CD14-positive monocyte (primary cell): Measurements from ENCODE around the gene KRTAP10-4. TPM values are rescaled to one million over a fixed set of nuclear protein-coding genes. Genes with fewer than 3 reads are reported as not detected.
"Not testable (repeated sequence)": the region's sequence is repeated elsewhere in the genome, so short reads cannot be mapped to it uniquely, and the experiment has no call there.

Experiments used
- DNase-seq, 3 donors: peaks; one replicate each; pipeline ENCODE4 v3.0.0-alpha.2; 2011 to 2022
- H2AFZ ChIP-seq: 2 replicates; pipeline ENCODE4 v1.6.0; 2012; ENCODE audit warnings: mild to moderate bottlenecking, low read depth, low read length, inconsistent platforms; ENCODE audit not compliant: insufficient read depth, poor library complexity, severe bottlenecking
- H3K27ac ChIP-seq, 2 donors: 1 replicate in 1 of 2; 2 replicates in 1 of 2; pipeline ENCODE4 v1.5.1; 2012 to 2013; ENCODE audit warnings: low read length in 2 of 2, control low read depth in 1 of 2, inconsistent platforms in 1 of 2, low read depth in 1 of 2, mild to moderate bottlenecking in 1 of 2
- H3K27me3 ChIP-seq, 2 donors: one replicate each; pipeline versions ENCODE4 v1.6.0 to v1.6.1; 2011 to 2013; ENCODE audit warnings: low read length in 2 of 2; ENCODE audit not compliant: control insufficient read depth in 2 of 2, insufficient read depth in 2 of 2
- H3K36me3 ChIP-seq, 2 donors: replicated peaks in 1 of 2; 1 replicate in 1 of 2; 2 replicates in 1 of 2; pipeline versions ENCODE4 v1.5.1 to v1.6.1; 2012 to 2013; ENCODE audit warnings: low read length in 2 of 2, control low read depth in 1 of 2, inconsistent platforms in 1 of 2, mild to moderate bottlenecking in 1 of 2; ENCODE audit not compliant: insufficient read depth in 2 of 2, control insufficient read depth in 1 of 2
- H3K4me1 ChIP-seq, 2 donors: 1 replicate in 1 of 2; 2 replicates in 1 of 2; pipeline versions ENCODE4 v1.5.1 to v1.6.1; 2012 to 2013; ENCODE audit warnings: low read length in 2 of 2, control low read depth in 1 of 2, inconsistent platforms in 1 of 2, mild to moderate bottlenecking in 1 of 2, moderate library complexity in 1 of 2; ENCODE audit not compliant: insufficient read depth in 2 of 2, control insufficient read depth in 1 of 2
- H3K4me2 ChIP-seq: replicated peaks from 2 replicates; pipeline ENCODE3; 2012; ENCODE audit warnings: low read length, moderate library complexity, mild to moderate bottlenecking; ENCODE audit not compliant: poor library complexity, severe bottlenecking; ENCODE audit errors: extremely low read depth
- H3K4me3 ChIP-seq, 3 experiments: fragments of 200-600 bp in 1 of 3; sonication (generic) in 1 of 3; replicated peaks in 1 of 3; 1 replicate in 2 of 3; 2 replicates in 1 of 3; pipeline ENCODE4 v1.5.1; 2011 to 2013; ENCODE audit warnings: low read length in 3 of 3, mild to moderate bottlenecking in 3 of 3, control low read depth in 2 of 3, low read depth in 2 of 3, inconsistent platforms in 1 of 3, moderate library complexity in 1 of 3
- H3K79me2 ChIP-seq: 2 replicates; pipeline ENCODE4 v1.6.0; 2012; ENCODE audit warnings: mild to moderate bottlenecking, control low read depth, inconsistent platforms, low read length, moderate library complexity; ENCODE audit not compliant: insufficient read depth
- H3K9ac ChIP-seq: 2 replicates; pipeline ENCODE4 v1.6.0; 2017; ENCODE audit warnings: low read length, mild to moderate bottlenecking; ENCODE audit not compliant: insufficient read depth, poor library complexity, severe bottlenecking
- H3K9me3 ChIP-seq, 2 donors: replicated peaks in 1 of 2; 1 replicate in 1 of 2; 2 replicates in 1 of 2; pipeline versions ENCODE4 v1.5.1 to v1.6.1; 2012 to 2013; ENCODE audit warnings: low read length in 2 of 2, control low read depth in 1 of 2; ENCODE audit not compliant: control insufficient read depth in 1 of 2, insufficient read depth in 1 of 2
- H4K20me1 ChIP-seq: 2 replicates; pipeline ENCODE4 v1.6.0; 2012; ENCODE audit warnings: mild to moderate bottlenecking, low read length, control low read depth, moderate library complexity; ENCODE audit not compliant: insufficient read depth
- H3K27ac Mint-ChIP-seq, 7 donors: one replicate each; pipeline ENCODE4 v1.8.0; 2020; ENCODE audit warnings: mild to moderate bottlenecking in 7 of 7, mixed read lengths in 7 of 7, moderate library complexity in 6 of 7, inconsistent platforms in 2 of 7
- H3K27me3 Mint-ChIP-seq, 3 donors: one replicate each; pipeline ENCODE4 v1.8.0; 2021 to 2022; ENCODE audit warnings: low read depth in 3 of 3, mild to moderate bottlenecking in 3 of 3, mixed read lengths in 3 of 3, moderate library complexity in 3 of 3, inconsistent platforms in 1 of 3
- H3K36me3 Mint-ChIP-seq, 2 donors: one replicate each; pipeline ENCODE4 v1.8.0; 2020; ENCODE audit warnings: mixed read lengths in 2 of 2, inconsistent platforms in 1 of 2, mild to moderate bottlenecking in 1 of 2
- H3K4me1 Mint-ChIP-seq: one replicate; pipeline ENCODE4 v1.8.0; 2020; ENCODE audit warnings: mild to moderate bottlenecking, mixed read lengths
- H3K4me3 Mint-ChIP-seq, 2 donors: one replicate each; pipeline ENCODE4 v1.8.0; 2020; ENCODE audit warnings: mild to moderate bottlenecking in 2 of 2, mixed read lengths in 2 of 2, moderate library complexity in 1 of 2
- H3K9me3 Mint-ChIP-seq, 7 donors: one replicate each; pipeline ENCODE4 v1.8.0; 2020 to 2022; ENCODE audit warnings: mixed read lengths in 7 of 7, mild to moderate bottlenecking in 6 of 7, moderate library complexity in 6 of 7, inconsistent platforms in 2 of 7
- CTCF ChIP-seq: fragments of 200-600 bp; IDR thresholded peaks from one replicate; pipeline ENCODE4 v1.8.0; 2022; ENCODE audit warnings: antibody characterized with exemption, mild to moderate bottlenecking
- WGBS: methylation state at CpG from one replicate; pipeline ENCODE4 v1.1.5; 2013; ENCODE audit warnings: missing lambda C conversion rate; ENCODE audit not compliant: insufficient coverage; 5-methylcytosine and 5-hydroxymethylcytosine counted together
- intact Hi-C, 2 donors: fragments of 100-400 bp; cut with micrococcal nuclease; formaldehyde crosslinking; loops; one replicate each; pipeline versions ENCODE4 v1.15.0 to v1.15.1; 2023
- polyA plus RNA-seq, 3 donors: library from polyadenylated mRNA; depleted of rRNA in 1 of 3; unstranded in 2 of 3; stranded (reverse) in 1 of 3; fragments of 300-500 nt in 2 of 3; fragments of >200 nt in 1 of 3; fragmentation: Illumina TruSeq in 2 of 3; gene quantifications; 1 replicate in 2 of 3; 2 replicates in 1 of 3; pipeline ENCODE4 v1.2.3, GENCODE V29; 2012 to 2021

The KRTAP10-4 gene
- polyA plus RNA-seq, 3 donors: not detected

GRCh38 chr21:44609193-44609592, 35.7 kb downstream of the KRTAP10-4 start:
- no peak overlapping the region for H3K27ac Mint-ChIP-seq
- no peak for DNase-seq
- Histone ChIP-seq H3K4me3 (no peak overlapping the region), H3K9ac (no peak overlapping the region), H4K20me1 (no peaks in the 10 kb centered on the region), H2AFZ (no peak overlapping the region), H3K4me1 (no peaks in the 10 kb centered on the region), H3K9me3 (peaks cover 19 to 25% of the 10 kb centered on the region in 2 donors), H3K27ac (no peak overlapping the region), H3K27me3 (no peaks in the 10 kb centered on the region), H3K79me2 (no peaks in the 10 kb centered on the region), H3K36me3 (no peaks in the 10 kb centered on the region), H3K4me2 (no peak overlapping the region)
- intact Hi-C loops: no loop called here
- no peak overlapping the region for H3K4me3 Mint-ChIP-seq
- H3K36me3 Mint-ChIP-seq: no peaks in the 10 kb centered on the region
- H3K9me3 Mint-ChIP-seq: peaks cover 23 to 41% (median 32%) of the 10 kb centered on the region in 7 donors
- H3K4me1 Mint-ChIP-seq: no peaks in the 10 kb centered on the region
- no peak for TF ChIP-seq CTCF
- H3K27me3 Mint-ChIP-seq: peaks cover 3 to 10% (median 3%) of the 10 kb centered on the region in 3 donors

DNA sequence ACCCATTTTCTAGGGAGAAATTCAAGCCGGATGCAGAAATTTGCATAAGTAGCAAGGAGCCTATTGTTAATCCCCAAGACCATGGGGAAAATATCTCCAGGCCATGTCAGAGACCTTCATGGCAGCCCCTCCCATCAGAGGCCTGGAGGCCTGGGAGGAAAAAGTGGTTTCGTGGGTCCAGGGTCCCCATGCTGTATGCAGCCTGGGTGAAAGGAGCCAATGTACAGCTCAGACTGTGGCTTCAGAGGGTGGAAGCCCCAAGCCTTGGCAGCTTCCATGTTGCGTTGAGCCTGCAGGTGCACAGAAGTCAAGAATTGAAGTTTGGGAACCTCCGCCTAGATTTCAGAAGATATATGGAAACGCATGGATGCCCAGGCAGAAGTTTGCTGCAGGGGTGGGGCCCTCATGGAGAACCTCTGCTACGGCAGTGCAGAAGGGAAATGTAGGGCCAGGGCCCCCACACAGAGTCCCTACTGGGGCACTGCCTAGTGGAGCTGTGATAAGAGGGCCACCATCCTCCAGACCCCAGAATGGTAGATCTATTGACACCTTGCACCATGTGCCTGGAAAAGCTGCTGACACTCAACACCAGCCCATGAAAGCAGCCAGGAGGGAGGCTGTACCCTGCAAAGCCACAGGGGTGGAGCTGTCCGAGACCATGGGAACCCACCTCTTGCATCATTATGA, 36.8 kb downstream of the KRTAP10-4 start:
- H3K36me3 Mint-ChIP-seq, DNase-seq, intact Hi-C loops, H3K27ac Mint-ChIP-seq, H3K36me3 ChIP-seq, H3K27me3 Mint-ChIP-seq, H3K4me2 ChIP-seq, H2AFZ ChIP-seq, H3K79me2 ChIP-seq, H4K20me1 ChIP-seq, H3K9ac ChIP-seq, H3K27ac ChIP-seq, H3K4me3 ChIP-seq, H3K4me1 ChIP-seq, H3K27me3 ChIP-seq, H3K4me1 Mint-ChIP-seq, H3K4me3 Mint-ChIP-seq: not testable (repeated sequence)
- 96% methylated on average over 4 of the region's 7 CpGs for WGBS
- peaks cover 19 to 25% of the 10 kb centered on the region in 2 donors for H3K9me3 ChIP-seq
- H3K9me3 Mint-ChIP-seq: peaks cover 23 to 41% (median 32%) of the 10 kb centered on the region in 7 donors
